ENCODE measurements around the gene SRA1. TPM values are rescaled to one million over a fixed set of nuclear protein-coding genes. Genes with fewer than 3 reads are reported as not detected.

The SRA1 gene
- total and polyA plus RNA-seq, 4 donors, result 12.9 to 41.1 (median 19.8) TPM

DNA sequence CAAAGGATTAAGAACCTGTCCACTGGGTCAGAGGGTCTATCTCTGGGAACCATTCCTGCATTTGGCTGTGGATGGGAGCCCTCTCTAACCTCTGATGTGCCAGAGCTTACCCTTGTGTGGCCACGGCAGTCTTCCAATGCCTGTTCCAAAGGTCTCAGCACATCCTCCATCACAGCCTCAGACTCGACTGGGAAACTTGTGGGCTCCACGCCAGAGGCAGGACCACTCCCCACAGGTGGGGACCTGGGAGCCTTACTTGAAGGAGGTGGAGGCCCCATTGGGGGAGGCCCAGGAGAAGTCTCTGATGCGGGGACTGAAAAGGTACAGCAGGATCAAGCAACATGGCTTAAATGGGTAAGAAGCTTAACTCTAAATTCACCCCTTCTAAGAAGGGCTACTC, 5.4 kb downstream of the SRA1 start:
- DNase-seq (ENCODE audit: low spot score), result no peak
- no peaks in the 10 kb centered on the region for H3K27me3 ChIP-seq (ENCODE audit: control insufficient read depth in 4 of 4, insufficient read depth in 4 of 4, low read length in 3 of 4)
- no peaks in the 10 kb centered on the region for H3K9me3 ChIP-seq (ENCODE audit: control insufficient read depth in 4 of 4, low read length in 3 of 4)
- no peak overlapping the region for H3K4me3 ChIP-seq (ENCODE audit: low read depth in 1 of 3, low read length in 3 of 3)
- H3K27ac ChIP-seq (ENCODE audit: low read depth in 1 of 2, low read length in 2 of 2), result no peak overlapping the region
- H3K9ac ChIP-seq (ENCODE audit: low read depth in 1 of 2, low read length in 2 of 2), result no peak overlapping the region
- H3K36me3 ChIP-seq (ENCODE audit: control insufficient read depth in 4 of 4, insufficient read depth in 3 of 4, low read depth in 1 of 4, low read length in 3 of 4), result peaks cover 0 to 18% (median 15%) of the 10 kb centered on the region in 4 donors
- WGBS, result 89% methylated on average over 4 of the region's 4 CpGs
- peaks cover 4 to 42% (median 35%) of the 10 kb centered on the region in 4 donors for H3K4me1 ChIP-seq (ENCODE audit: control insufficient read depth in 4 of 4, insufficient read depth in 4 of 4, low read length in 3 of 4)
- no peak for TF ChIP-seq REST (IDR thresholded peaks at IDR 0.05)
- TF ChIP-seq JUND (IDR thresholded peaks at IDR 0.05), result no peak
- TF ChIP-seq YY1 (IDR thresholded peaks at IDR 0.05), result no peak
- no peak for TF ChIP-seq ATF3 (IDR thresholded peaks at IDR 0.05)
- TF ChIP-seq NR2F2 (IDR thresholded peaks at IDR 0.05), result no peak
- no peak for TF ChIP-seq SP1 (IDR thresholded peaks at IDR 0.05)
- no peak for TF ChIP-seq CTCF (IDR thresholded peaks at IDR 0.05; ENCODE audit: low read depth, low read length, missing input control)
- no peak for TF ChIP-seq HNF4G (IDR thresholded peaks at IDR 0.05)
- TF ChIP-seq GABPA (IDR thresholded peaks at IDR 0.05 in 1 of 2, conservative IDR thresholded peaks at IDR 0.05 in 1 of 2), result no peak
- TF ChIP-seq EGR1 (IDR thresholded peaks at IDR 0.05; ENCODE audit: low read depth in 2 of 2), result no peak
- TF ChIP-seq FOXA2 (IDR thresholded peaks at IDR 0.05), result no peak
- no peak for TF ChIP-seq FOXA1 (IDR thresholded peaks at IDR 0.05)
- TF ChIP-seq RXRA (IDR thresholded peaks at IDR 0.05), result no peak
- TF ChIP-seq RAD21 (IDR thresholded peaks at IDR 0.05), result no peak
- TF ChIP-seq, protein P1, sequence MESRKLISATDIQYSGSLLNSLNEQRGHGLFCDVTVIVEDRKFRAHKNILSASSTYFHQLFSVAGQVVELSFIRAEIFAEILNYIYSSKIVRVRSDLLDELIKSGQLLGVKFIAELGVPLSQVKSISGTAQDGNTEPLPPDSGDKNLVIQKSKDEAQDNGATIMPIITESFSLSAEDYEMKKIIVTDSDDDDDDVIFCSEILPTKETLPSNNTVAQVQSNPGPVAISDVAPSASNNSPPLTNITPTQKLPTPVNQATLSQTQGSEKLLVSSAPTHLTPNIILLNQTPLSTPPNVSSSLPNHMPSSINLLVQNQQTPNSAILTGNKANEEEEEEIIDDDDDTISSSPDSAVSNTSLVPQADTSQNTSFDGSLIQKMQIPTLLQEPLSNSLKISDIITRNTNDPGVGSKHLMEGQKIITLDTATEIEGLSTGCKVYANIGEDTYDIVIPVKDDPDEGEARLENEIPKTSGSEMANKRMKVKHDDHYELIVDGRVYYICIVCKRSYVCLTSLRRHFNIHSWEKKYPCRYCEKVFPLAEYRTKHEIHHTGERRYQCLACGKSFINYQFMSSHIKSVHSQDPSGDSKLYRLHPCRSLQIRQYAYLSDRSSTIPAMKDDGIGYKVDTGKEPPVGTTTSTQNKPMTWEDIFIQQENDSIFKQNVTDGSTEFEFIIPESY (IDR thresholded peaks at IDR 0.05), result no peak
